ENCODE data around the gene ENTR1.

Gene ENTR1

DNA sequence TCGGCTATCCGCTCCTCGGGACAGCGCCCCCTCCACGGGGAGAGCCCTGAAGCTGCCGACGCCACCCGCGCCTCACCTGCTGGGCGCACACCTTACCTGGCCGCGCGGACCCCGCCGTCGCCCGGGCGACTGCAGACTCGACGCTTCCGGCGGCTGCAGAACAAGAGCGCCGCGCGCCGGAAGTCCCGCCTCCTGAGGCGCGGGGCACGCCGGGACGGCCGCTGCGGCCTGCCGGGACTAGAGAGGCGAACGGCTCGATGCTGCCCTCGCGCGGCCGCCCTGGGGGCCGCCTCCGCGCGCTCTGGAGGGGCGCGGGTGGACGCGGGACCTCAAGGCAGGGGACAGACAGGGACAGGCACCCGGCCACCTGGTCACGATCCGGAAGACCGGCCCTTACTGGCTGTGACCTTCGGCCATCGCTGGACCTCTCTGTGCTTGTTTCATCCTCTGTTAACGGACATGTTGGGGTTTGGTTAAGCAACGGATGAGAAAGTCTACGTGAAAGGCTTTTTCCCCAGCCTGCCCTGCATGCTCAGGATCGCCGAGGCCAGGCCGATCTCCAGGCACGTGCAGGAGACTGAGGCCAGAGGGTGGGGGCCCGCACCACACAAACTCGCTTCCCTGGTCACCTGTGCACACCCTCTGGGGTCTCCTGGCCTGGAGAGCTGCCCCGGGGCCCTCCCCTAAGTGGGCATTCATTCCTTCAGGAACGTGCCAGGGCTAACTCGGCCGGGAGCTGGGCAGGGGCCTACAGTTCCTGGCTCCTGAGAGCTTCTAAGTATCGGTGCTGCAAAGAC is 10.2 kb downstream of the ENTR1 start, which contains the start of gene SNAPC4:
SNAPC4 (minus strand) TSS at position 133 of the 797 bp plus-strand sequence. CDS start 1,742 bp downstream, outside the sequence.
- Histone ChIP-seq H3K9ac (ENCODE audit: low read depth, low read length) (peak within 1 kb of the TSS; percentile 92), H3K27me3 (ENCODE audit: control insufficient read depth, insufficient read depth, low read length) (no peaks in the 10 kb centered on the region), H3K4me3 (ENCODE audit: low read length) (peak within 1 kb of the TSS; percentile 98), H3K36me3 (ENCODE audit: insufficient read depth, low read length) (peaks cover 44% of the 10 kb centered on the region), H3K9me3 (replicated peaks; ENCODE audit: low read length) (no peaks in the 10 kb centered on the region), H3K4me2 (ENCODE audit: low read length) (peak within 1 kb of the TSS; percentile 99), H3K4me1 (ENCODE audit: control insufficient read depth, insufficient read depth, low read length) (peaks cover 16% of the 10 kb centered on the region)

DNA sequence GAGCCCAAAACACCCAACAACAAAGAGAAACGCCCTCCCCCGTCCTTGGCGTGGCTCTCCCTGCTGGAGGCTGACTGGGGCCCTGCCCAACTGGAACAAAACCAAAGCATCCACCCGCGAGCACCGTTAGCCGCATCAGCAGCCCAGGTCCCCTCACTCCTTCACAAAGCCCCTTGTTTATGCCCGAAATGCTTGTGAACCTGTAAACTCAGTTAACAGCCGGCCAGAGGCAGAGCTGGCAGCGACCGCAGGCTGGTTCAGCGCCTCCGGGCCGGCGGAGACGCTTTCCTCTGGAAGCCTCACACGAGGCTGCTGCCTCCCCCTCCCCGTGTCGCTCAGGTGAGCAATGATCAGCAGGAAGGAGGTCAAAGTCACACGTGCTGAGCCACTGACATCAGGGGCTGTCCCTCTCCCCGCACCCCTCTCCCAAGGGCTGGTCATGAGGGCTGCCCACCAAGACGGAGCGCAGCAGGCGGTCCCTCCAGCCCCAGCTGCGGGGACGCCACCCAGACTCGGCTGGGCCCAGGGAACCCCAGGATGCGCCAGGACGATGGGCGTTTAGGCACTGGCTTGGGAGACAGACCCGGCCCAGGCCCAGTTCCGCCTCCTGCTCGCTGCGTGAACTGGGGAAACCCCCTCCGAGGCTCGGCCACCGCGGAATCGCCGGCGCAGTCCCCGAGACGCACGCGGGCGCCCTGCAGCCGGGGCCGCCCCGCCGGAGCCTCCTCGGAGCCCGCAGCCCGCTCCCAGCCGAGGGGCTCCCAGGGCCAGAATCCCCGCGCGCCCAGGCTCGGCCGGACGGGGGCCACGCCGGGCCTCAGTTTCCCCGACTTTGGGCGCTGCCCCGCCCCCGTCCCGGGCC is 11.0 kb downstream of the ENTR1 start:
- Histone ChIP-seq H3K9me3 (replicated peaks; ENCODE audit: low read length) (no peaks in the 10 kb centered on the region), H3K36me3 (ENCODE audit: insufficient read depth, low read length) (peaks cover 45% of the 10 kb centered on the region), H3K4me1 (ENCODE audit: control insufficient read depth, insufficient read depth, low read length) (peaks cover 16% of the 10 kb centered on the region), H3K4me3 (ENCODE audit: low read length) (peak overlapping the region; percentile 98), H3K9ac (ENCODE audit: low read depth, low read length) (peak overlapping the region; percentile 92), H3K4me2 (ENCODE audit: low read length) (peak overlapping the region; percentile 99), H3K27me3 (ENCODE audit: control insufficient read depth, insufficient read depth, low read length) (no peaks in the 10 kb centered on the region)

DNA sequence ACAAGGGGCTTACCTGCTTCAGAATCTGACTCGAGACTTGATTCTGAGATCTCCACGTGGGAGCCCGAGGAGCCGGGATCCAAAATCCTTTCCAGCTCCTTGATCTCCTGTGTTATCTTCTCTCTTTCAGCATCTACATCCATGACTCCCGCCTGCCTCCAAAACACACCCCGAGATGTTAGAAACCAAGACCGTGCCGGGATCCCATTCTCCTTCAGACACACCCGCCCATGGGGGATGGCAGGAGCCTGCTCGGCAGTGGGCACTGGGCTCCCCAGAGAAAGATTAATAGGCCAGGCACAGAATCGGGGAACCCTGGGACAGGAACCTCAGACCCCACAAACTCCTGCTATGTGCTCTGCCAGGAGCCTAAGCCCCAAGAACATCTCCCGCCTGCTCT is 12.1 kb downstream of the ENTR1 start:
- Histone ChIP-seq H3K27me3 (ENCODE audit: control insufficient read depth, insufficient read depth, low read length) (no peaks in the 10 kb centered on the region), H3K9ac (ENCODE audit: low read depth, low read length) (peak overlapping the region; percentile 92), H3K4me1 (ENCODE audit: control insufficient read depth, insufficient read depth, low read length) (peaks cover 16% of the 10 kb centered on the region), H3K9me3 (replicated peaks; ENCODE audit: low read length) (no peaks in the 10 kb centered on the region), H3K36me3 (ENCODE audit: insufficient read depth, low read length) (peaks cover 50% of the 10 kb centered on the region), H3K4me3 (ENCODE audit: low read length) (peak overlapping the region; percentile 98), H3K4me2 (ENCODE audit: low read length) (peak overlapping the region; percentile 99)

DNA sequence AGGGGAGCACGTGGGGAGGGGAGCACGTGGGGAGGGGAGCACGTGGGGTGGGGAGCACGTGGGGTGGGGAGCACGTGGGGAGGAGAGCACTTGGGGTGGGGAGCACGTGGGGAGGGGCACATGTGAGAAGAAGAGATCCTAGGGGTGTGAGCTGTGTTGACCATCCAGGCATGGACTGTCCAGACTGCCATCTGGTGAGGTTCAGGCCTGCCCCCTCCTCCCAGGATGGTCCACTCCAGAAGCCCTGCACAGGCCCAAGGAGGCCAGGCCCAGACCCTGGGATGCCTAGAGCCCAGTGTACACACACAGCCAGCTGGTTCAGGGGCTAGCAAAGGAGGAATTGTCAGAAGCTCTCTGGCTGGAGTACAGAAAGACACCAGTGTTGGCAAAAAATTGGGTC is 12.8 kb downstream of the ENTR1 start:
- Histone ChIP-seq H3K9ac (ENCODE audit: low read depth, low read length) (no peak overlapping the region), H3K27me3 (ENCODE audit: control insufficient read depth, insufficient read depth, low read length) (no peaks in the 10 kb centered on the region), H3K36me3 (ENCODE audit: insufficient read depth, low read length) (peaks cover 53% of the 10 kb centered on the region), H3K4me2 (ENCODE audit: low read length) (no peak overlapping the region), H3K4me1 (ENCODE audit: control insufficient read depth, insufficient read depth, low read length) (peaks cover 16% of the 10 kb centered on the region), H3K4me3 (ENCODE audit: low read length) (no peak overlapping the region), H3K9me3 (replicated peaks; ENCODE audit: low read length) (no peaks in the 10 kb centered on the region)

- H3K9me3 ChIP-seq (replicated peaks; ENCODE audit: low read length), result no peaks in the 10 kb centered on the region
- no peak overlapping the region for H3K9ac ChIP-seq (ENCODE audit: low read depth, low read length)
- no peak overlapping the region for H3K4me2 ChIP-seq (ENCODE audit: low read length)
- H3K27me3 ChIP-seq (ENCODE audit: control insufficient read depth, insufficient read depth, low read length), result no peaks in the 10 kb centered on the region
- no peak overlapping the region for H3K4me3 ChIP-seq (ENCODE audit: low read length)
- H3K4me1 ChIP-seq (ENCODE audit: control insufficient read depth, insufficient read depth, low read length), result peaks cover 16% of the 10 kb centered on the region
- H3K36me3 ChIP-seq (ENCODE audit: insufficient read depth, low read length), result peaks cover 59% of the 10 kb centered on the region
Measured at GRCh38 chr9:136396219-136396515, 14.2 kb downstream of the ENTR1 start.

DNA sequence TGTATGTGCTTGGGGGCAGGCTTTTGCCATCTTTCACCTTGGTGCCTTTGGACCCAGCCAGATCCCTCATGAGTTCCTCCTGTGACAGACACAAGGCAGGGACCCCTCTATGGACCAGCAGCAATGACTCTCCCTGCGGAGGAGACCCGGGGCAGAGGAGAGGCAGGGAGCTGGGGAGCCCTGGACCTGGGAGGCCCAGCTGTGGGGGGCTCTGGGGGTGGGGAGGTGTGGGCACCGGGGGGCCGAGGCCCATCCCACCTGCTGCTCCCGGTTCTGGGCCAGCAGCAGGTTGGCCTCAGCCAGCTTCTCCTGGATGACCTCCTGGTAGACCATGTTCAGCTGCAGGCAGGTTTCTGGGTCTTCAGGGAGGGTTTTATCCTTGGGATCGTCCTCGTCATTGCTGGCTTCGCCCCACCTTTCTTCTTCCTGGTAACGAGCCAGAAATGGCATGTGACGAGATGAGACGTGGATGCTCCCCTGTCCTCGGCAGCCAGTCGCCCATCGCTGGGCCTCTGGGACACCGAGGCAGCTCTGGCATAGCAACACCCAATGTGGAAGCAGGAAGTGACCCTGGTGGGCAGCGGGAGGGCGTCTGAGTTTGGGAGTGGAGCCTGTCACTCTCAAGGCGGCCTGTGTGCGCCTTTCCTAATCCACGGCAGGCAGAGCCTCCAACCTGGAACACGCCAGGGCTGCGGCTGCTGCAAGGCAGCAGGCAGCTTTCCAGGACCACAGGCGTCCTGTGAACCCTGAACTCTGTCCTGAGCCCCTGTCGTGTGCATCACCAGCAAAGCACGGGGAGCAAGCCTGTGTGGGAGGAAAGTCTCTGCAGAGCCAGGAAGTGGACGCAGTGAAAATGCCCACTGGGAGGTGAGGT is 14.8 kb downstream of the ENTR1 start:
- H3K36me3 ChIP-seq (ENCODE audit: insufficient read depth, low read length), result peaks cover 61% of the 10 kb centered on the region
- H3K27me3 ChIP-seq (ENCODE audit: control insufficient read depth, insufficient read depth, low read length), result no peaks in the 10 kb centered on the region
- H3K4me1 ChIP-seq (ENCODE audit: control insufficient read depth, insufficient read depth, low read length), result peaks cover 15% of the 10 kb centered on the region
- H3K9me3 ChIP-seq (replicated peaks; ENCODE audit: low read length), result no peaks in the 10 kb centered on the region
- no peak overlapping the region for H3K9ac ChIP-seq (ENCODE audit: low read depth, low read length)
- no peak overlapping the region for H3K4me3 ChIP-seq (ENCODE audit: low read length)
- H3K4me2 ChIP-seq (ENCODE audit: low read length), result no peak overlapping the region

DNA sequence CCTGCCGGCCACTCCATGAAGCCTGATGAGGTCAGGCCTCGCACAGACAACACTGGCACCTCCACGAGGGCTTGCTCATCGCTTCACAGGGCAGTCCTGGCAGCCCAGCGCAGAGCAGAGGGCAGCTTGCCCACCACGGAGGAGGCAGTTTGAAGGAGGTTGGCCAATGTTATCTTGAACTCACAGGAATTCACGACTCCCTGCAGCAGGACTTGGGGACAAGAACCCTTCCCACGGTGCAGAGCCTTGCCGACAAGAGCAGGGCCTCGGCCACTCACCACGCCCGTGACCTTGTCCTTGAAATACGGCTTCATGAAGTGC is 15.4 kb downstream of the ENTR1 start:
- Histone ChIP-seq H3K4me2 (ENCODE audit: low read length) (no peak overlapping the region), H3K9me3 (replicated peaks; ENCODE audit: low read length) (no peaks in the 10 kb centered on the region), H3K27me3 (ENCODE audit: control insufficient read depth, insufficient read depth, low read length) (no peaks in the 10 kb centered on the region), H3K4me3 (ENCODE audit: low read length) (no peak overlapping the region), H3K9ac (ENCODE audit: low read depth, low read length) (no peak overlapping the region), H3K4me1 (ENCODE audit: control insufficient read depth, insufficient read depth, low read length) (peaks cover 11% of the 10 kb centered on the region), H3K36me3 (ENCODE audit: insufficient read depth, low read length) (peaks cover 61% of the 10 kb centered on the region)

- no peak overlapping the region for H3K4me3 ChIP-seq (ENCODE audit: low read length)
- peaks cover 63% of the 10 kb centered on the region for H3K36me3 ChIP-seq (ENCODE audit: insufficient read depth, low read length)
Measured at GRCh38 chr9:136394312-136395019, 15.9 kb downstream of the ENTR1 start.

GRCh38 chr9:136393531-136393930 is 16.9 kb downstream of the ENTR1 start:
- Histone ChIP-seq H3K9me3 (replicated peaks; ENCODE audit: low read length) (no peaks in the 10 kb centered on the region), H3K27me3 (ENCODE audit: control insufficient read depth, insufficient read depth, low read length) (no peaks in the 10 kb centered on the region), H3K4me3 (ENCODE audit: low read length) (no peak overlapping the region), H3K9ac (ENCODE audit: low read depth, low read length) (no peak overlapping the region), H3K4me2 (ENCODE audit: low read length) (no peak overlapping the region), H3K36me3 (ENCODE audit: insufficient read depth, low read length) (peaks cover 69% of the 10 kb centered on the region), H3K4me1 (ENCODE audit: control insufficient read depth, insufficient read depth, low read length) (peaks cover 5% of the 10 kb centered on the region)

More at GRCh38 chr9:136394312-136395019, 15.9 kb downstream of the ENTR1 start:
- no peak overlapping the region for H3K9ac ChIP-seq (ENCODE audit: low read depth, low read length)
- no peak overlapping the region for H3K4me2 ChIP-seq (ENCODE audit: low read length)
- no peaks in the 10 kb centered on the region for H3K27me3 ChIP-seq (ENCODE audit: control insufficient read depth, insufficient read depth, low read length)
- H3K9me3 ChIP-seq (replicated peaks; ENCODE audit: low read length), result no peaks in the 10 kb centered on the region
- peaks cover 11% of the 10 kb centered on the region for H3K4me1 ChIP-seq (ENCODE audit: control insufficient read depth, insufficient read depth, low read length)

DNA sequence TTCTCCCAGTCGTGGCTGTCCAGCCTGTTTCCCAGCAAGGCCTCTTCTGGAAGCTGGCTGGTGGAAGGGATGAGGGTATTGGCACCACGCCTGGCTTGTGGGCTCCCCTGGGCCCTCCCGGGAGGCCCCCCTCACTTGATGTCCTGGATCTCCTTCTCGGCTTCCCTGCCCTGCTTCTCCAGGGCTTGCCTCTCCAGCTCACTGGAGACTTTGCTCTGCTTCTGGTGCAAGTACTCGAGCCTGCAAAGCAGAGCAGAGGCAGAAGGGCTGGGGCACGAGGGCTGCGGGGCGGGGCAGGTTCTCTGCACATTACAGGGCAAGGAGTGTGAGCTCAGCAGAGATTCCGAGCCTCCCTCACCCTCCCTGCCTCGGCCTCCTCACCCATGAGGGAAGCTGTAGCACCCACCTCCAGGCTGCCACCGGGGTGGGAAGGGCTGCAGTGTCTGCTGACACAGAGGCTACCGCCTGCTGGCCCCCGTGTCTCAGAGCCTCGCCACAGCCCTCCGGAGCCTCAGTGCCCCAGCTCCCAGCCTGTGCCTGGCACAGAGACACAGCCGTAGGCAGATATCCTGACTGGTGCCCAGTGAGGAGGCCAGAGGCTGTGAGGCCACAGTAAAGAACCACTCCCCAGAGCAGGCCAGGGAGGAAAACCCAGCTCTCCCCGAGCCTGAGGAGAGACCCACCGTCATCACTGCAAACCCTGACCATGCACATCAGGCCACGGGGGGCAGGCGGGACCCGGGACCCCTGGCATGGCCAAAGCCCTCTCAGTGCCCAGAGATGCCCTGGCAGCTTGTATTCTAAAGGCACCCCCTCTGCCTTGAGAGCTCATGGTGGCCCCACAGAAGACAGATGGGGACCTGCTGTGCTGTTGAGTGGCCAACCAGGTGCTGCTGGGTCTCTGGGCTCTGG is 17.6 kb downstream of the ENTR1 start:
- Histone ChIP-seq H3K9ac (ENCODE audit: low read depth, low read length) (no peak overlapping the region), H3K36me3 (ENCODE audit: insufficient read depth, low read length) (peaks cover 75% of the 10 kb centered on the region), H3K4me1 (ENCODE audit: control insufficient read depth, insufficient read depth, low read length) (no peaks in the 10 kb centered on the region), H3K27me3 (ENCODE audit: control insufficient read depth, insufficient read depth, low read length) (no peaks in the 10 kb centered on the region), H3K4me2 (ENCODE audit: low read length) (no peak overlapping the region), H3K9me3 (replicated peaks; ENCODE audit: low read length) (no peaks in the 10 kb centered on the region), H3K4me3 (ENCODE audit: low read length) (no peak overlapping the region)

Data from skeletal muscle satellite cell (primary cell).